Cardiac fibroblast (primary cell): Measurements from ENCODE around the gene FKBP1A.

Experiments used
- DNase-seq, 2 donors: peaks; one replicate each; pipeline versions ENCODE4 v3.0.0 to v3.0.0-alpha.2; 2010; ENCODE audit warnings: low read depth in 2 of 2
- H3K4me3 ChIP-seq, 2 donors: replicated peaks in 1 of 2; 1 replicate in 1 of 2; 2 replicates in 1 of 2; pipeline ENCODE4 v1.5.1; 2011; ENCODE audit warnings: low read depth in 2 of 2, low read length in 2 of 2, mild to moderate bottlenecking in 2 of 2, moderate library complexity in 1 of 2
- CTCF ChIP-seq: IDR thresholded peaks from one replicate; pipeline ENCODE4 v1.5.1; 2011; ENCODE audit warnings: low read depth, mild to moderate bottlenecking, low read length, inconsistent platforms

The FKBP1A gene

GRCh38 chr20:1436263-1436662 lies 43.4 kb upstream of the FKBP1A start:
- no peak for TF ChIP-seq CTCF
- H3K4me3 ChIP-seq: no peak overlapping the region
- no peak for DNase-seq

GRCh38 chr20:1435337-1435699 lies 42.5 kb upstream of the FKBP1A start:
- no peak for DNase-seq
- TF ChIP-seq CTCF: no peak
- no peak overlapping the region for H3K4me3 ChIP-seq

- DNase-seq: peak; percentile 90 to 95
- TF ChIP-seq CTCF: no peak
- no peak overlapping the region for H3K4me3 ChIP-seq
These were observed 41.9 kb upstream of the FKBP1A start for GRCh38 chr20:1434571-1435336.

- no peak overlapping the region for H3K4me3 ChIP-seq
- DNase-seq: no peak
- TF ChIP-seq CTCF: no peak
These were observed 38.3 kb upstream of the FKBP1A start for GRCh38 chr20:1431158-1431557.

GRCh38 chr20:1430004-1430451 lies 37.2 kb upstream of the FKBP1A start:
- peak; percentile 71 to 73 for DNase-seq
- H3K4me3 ChIP-seq: no peak overlapping the region
- TF ChIP-seq CTCF: no peak

GRCh38 chr20:1429143-1429728 lies 36.4 kb upstream of the FKBP1A start:
- TF ChIP-seq CTCF: no peak

More at GRCh38 chr20:1429143-1429728, 36.4 kb upstream of the FKBP1A start:
- no peak overlapping the region for H3K4me3 ChIP-seq
- no peak for DNase-seq
